ENCODE measurements around the gene ECE1. TPM values are rescaled to one million over a fixed set of nuclear protein-coding genes. Genes with fewer than 3 reads are reported as not detected.

Gene ECE1
- total RNA-seq, 1 donor from 2014 or later, result 15.2 TPM

DNA sequence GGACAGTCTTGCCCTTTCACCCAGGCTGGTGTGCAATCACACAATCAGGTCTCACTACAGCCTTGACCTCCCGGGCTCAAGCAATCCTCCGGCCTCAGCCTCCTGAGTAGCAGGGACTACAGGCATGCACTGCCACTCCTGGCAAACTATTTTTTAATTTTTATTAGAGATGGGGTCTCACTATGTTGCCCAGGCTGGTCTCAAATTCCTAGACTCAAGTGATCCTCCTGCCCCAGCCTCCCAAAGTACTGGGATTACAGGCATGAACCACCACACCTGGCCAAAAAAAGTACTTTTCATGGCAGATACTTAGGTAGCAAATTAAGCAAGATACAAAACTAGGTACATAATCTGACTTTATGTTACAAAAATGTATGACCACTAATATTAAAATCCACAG lies 121.8 kb downstream of the ECE1 start:
- no peaks in the 10 kb centered on the region for H3K27me3 ChIP-seq
- H3K27ac Mint-ChIP-seq, result no peak overlapping the region
- DNase-seq (ENCODE audit: low spot score), result no peak
- no peaks in the 10 kb centered on the region for H3K9me3 ChIP-seq (ENCODE audit: low read depth)
- H3K27ac ChIP-seq, result no peak overlapping the region
- H3K79me2 ChIP-seq (ENCODE audit: low read depth), result peaks cover 100% of the 10 kb centered on the region
- peaks cover 4% of the 10 kb centered on the region for H3K27me3 Mint-ChIP-seq (ENCODE audit: insufficient read depth, low read depth)
- peaks cover 7% of the 10 kb centered on the region for H3K4me1 Mint-ChIP-seq
- H3K4me1 ChIP-seq, result peaks cover 3% of the 10 kb centered on the region
- no peak overlapping the region for H3K4me3 Mint-ChIP-seq
- peaks cover 2% of the 10 kb centered on the region for H3K9me3 Mint-ChIP-seq
- H2AFZ ChIP-seq (replicated peaks), result no peak overlapping the region
- H3K9ac ChIP-seq, result no peak overlapping the region
- H3K4me2 ChIP-seq, result no peak overlapping the region
- peaks cover 74% of the 10 kb centered on the region for H4K20me1 ChIP-seq (ENCODE audit: low read depth)
- TF ChIP-seq CTCF (IDR thresholded peaks at IDR 0.05) (no peak), EZH2 (IDR thresholded peaks at IDR 0.05) (no peak), EZH2phosphoT487 (IDR thresholded peaks at IDR 0.05) (no peak)
- H3K4me3 ChIP-seq, result no peak overlapping the region
- H3F3A ChIP-seq (ENCODE audit: low read depth), result no peaks in the 10 kb centered on the region
- H3K36me3 ChIP-seq, result peaks cover 6% of the 10 kb centered on the region
- H3K36me3 Mint-ChIP-seq, result peaks cover 46% of the 10 kb centered on the region

Other genes with a start within 250 kb of the ECE1 start
- gene EIF4G3, start 113.6 kb downstream of the ECE1 start, total RNA-seq (ENCODE audit: low replicate concordance), result 67.0 and 73.4 TPM in 2 replicates
- gene NBPF3, start 149.7 kb upstream of the ECE1 start, total RNA-seq (ENCODE audit: low replicate concordance), result 18.5 and 22.0 TPM in 2 replicates
- 51.3 and 114 TPM in 2 replicates for gene ALPL, start 219.0 kb upstream of the ECE1 start, total RNA-seq (ENCODE audit: low replicate concordance)